ENCODE data around the gene ZFP62.
A peak's percentile ranks its signal among the peaks of the same experiment; 100 is the strongest.
"Not testable (repeated sequence)": the region's sequence is repeated elsewhere in the genome, so short reads cannot be mapped to it uniquely, and the experiment has no call there.

ZFP62 gene

DNA sequence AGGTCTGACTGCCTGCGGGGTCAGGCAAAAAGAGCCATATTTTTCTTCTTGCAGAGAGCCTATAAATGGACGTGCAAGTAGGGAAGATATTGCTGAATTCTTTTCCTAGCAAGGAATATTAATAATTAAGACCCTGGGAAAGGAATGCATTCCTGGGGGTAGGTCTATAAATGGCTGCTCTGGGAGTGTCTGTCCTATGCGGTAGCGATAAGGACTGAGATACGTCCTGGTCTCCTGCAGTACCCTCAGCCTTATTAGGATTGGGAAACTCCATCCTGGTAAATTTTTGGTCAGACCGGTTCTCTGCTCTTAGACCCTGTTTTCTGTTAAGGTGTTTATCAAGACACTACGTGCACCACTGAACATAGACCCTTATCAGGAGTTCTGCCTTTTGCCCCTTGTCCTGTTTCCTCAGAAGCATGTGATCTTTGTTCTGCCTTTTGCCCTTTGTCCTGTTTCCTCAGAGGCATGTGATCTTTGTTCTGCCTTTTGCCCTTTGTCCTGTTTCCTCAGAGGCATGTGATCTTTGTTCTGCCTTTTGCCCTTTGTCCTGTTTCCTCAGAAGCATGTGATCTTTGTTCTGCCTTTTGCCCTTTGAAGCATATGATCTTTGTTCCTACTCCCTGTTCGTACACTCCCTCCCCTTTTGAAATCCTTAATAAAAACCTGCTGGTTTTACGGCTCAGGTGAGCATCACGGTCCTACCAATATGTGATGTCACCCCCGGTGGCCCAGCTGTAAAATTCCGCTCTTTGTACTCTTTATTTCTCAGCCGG lies 32.1 kb downstream of the ZFP62 start:
- not testable (repeated sequence) for DNase-seq

GRCh38 chr5:180827374-180827773 lies 33.7 kb downstream of the ZFP62 start:
- DNase-seq, result not testable (repeated sequence)

DNA sequence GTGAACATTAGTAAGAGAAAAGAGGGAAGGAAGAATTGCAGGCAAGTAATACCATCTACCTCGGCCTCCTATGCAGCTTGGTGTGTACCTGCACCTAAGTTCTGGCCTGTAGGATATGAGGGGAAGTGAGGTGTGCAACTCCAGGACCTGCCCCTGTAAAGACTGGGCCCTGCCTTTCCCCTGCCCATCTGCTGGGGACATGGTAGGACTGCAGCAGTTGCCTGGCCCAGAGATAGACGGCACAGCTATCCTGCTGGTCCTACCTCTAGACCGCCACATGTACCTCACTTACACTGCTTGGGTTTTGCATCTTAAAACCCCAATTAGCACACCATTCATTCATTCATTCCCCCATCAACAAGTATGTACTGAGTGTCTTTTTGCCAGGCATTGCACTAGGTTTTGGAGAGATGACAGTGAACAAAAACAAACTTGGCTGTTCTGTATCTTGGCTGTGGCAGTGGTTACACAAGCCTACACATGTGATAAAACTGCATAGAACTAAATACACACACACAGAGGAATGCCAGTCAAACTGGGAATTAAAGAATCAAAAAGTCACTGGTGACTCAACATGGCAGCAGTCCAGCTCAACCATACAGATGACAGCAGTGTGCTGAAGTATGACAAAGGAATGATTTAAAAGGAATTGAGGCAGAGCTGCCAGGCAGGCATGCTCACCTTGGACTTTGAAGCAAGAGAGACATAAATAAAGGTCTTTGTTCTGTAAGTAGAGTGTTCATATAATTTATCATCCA lies 35.1 kb downstream of the ZFP62 start:
- no peak for DNase-seq

GRCh38 chr5:180824630-180825476 lies 36.2 kb downstream of the ZFP62 start:
- no peak for DNase-seq

DNA sequence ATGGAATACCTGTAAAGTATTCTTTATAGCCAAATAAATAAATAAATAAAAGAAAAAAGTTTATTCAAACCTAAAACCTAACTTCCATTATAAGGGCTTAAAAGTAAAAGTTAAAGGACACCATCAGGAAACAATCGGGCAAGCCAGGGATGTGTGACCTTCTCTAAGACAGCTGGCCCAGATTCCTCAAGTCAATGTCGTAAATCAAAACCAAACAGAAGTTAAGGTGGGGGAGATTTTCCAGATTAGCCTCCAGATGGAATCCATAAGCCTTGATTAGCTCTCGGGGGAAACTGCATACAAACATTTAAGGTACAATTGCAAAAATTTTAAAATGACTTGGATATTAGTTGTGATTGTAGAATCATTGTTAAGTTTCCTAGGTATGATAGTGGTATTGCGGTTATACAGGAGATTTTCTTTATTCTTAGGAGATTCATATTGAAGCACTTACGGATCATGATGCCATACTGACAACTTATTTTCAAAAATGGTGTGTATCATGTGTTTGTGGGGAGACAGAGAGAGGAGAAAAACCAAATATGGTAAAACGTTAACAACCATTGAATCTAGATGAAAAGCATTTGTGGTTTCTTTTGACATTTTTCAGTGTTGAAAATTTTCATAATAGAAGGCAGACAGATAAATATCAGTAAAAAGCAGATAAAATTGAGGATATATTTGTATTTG lies 37.0 kb downstream of the ZFP62 start:
- no peak for DNase-seq

DNA sequence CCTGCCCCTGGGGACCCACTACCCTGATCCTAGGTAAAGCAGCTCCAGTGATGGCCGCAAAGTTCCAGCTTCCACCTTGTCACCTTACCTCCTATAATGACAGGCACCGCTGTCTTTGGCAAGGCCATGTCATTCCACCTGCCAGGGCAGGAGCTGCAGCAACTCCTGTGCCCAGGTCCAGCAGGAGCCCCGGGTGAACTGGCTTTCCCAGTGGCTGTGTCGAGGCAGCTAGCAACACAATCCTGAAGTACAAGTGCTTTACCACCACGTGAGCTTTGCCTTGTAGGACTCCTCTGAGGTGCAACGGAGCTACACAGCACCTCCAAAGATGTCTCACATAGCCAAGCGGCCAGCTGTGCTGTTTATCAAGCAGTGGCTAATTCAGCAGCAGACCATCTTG lies 37.7 kb downstream of the ZFP62 start:
- DNase-seq, result no peak

DNA sequence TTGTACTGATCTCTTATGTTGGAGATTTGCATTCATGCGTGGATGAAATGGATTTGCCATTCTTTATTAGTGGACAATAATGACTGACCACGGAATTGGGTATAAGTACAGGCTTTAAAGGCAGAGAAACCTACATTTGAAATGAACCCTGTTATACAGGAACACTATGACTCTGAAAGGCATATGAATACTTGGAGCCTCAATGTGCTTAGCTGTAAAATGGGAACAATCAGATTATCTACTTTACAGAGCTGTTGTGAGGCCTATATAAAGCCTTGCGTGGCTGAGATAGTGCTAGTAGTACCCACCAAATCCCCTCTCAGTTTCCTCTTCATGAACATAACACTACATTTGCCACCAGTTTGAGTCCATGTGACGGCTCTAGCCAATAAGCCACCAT lies 39.5 kb downstream of the ZFP62 start:
- no peak for DNase-seq

DNA sequence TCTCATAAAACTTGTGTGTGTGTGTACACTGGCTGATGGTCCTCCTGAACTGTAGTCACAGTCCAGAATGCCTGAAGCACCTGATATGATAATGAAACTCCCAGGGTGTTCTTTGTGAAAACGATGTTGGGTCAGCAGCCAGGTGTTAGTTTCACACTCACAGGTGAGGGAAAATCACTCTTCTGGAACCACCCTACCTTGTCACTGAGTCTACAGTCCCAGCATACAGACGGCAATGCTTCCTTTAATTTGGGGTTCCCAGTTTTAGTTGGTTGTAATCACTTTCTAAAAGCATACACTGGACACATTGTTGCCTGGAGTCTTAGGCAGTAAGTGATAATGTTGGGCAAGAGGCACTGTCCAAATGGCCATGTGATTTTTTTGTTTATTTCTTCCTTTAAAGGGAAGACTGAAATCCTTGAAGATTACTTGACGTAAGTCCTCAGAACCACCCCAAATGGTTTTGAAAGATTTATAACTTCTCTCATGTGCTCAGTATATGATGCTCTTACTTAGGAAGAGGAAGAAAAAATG lies 40.2 kb downstream of the ZFP62 start:
- no peak for DNase-seq

DNA sequence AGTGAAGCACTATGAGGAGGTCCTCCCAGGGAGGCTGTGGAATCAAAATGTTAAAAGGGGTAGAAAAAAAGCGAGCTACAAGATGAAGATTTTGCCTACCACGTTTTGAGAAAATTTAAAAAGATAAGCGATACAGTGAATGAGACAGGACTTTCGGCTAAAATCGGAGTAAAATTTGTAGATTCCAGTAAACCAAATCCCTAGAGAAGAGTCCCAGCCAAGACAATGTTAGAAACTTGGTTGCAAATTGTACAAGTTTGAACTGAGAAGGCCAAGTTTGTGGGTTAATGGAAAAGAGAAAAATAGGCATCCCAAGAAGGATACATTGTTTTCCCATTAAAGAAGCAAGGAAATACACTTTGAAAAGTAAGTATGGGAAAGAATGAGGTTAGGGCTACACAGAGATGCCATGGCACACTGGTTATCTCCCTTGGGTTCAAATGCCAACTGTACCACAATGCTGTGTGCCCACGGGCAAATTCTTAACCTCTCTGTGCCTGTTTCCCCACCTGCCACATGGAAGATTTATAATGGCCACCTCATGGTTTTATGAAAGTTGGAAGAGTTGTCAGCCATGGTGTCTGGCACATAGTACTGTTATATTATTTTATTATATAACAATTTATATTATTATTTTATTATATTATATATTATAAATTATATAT lies 42.3 kb downstream of the ZFP62 start:
- no peak for DNase-seq

GRCh38 chr5:180817893-180818674 lies 43.0 kb downstream of the ZFP62 start:
- DNase-seq, result no peak

DNA sequence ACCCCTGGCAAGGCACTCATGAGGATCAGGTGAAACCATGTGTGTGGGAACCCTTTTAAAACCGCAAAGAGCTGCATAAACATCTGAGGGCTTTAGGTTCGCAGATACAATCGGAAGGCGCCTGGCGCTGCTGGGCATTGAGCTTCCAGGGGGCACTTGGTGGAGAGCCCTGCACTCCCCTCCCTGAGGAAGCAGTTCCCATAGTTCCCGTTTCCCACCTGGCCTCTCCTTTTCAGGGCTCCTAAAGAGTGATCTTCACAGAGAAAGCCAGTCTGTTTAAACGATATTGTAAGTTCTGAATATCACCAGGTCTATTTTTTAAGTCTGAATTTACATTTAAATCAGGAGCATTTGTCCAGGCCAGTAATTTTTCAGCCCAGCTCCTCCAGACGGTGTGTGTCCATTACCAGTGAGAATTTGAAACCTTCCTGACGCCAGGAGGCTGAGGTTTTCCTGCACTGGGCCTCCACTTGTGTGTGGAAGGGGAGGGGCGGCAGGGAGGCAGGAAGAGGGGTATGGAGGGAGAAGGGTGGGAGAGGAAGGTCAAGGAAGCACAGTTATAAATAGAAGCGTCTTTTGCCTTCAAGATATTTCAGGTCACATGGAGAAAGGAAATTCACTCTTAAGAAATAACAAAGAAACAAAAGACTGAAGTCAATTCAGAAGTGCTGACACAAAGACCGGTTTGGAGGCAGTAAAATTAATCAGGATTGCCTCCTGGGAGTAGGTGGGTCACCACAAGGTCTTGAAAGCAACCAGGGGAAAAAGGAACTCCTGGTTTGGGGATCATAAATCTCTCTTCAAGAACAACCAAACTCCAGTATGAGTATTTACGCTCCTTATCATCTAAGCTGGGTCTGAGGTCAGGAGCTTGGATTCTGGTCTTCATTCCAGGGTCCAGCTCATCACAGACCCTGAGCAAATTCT lies 44.2 kb downstream of the ZFP62 start:
- peak; percentile 27 for DNase-seq

GRCh38 chr5:180815293-180815917 lies 45.7 kb downstream of the ZFP62 start:
- DNase-seq, result no peak

DNA sequence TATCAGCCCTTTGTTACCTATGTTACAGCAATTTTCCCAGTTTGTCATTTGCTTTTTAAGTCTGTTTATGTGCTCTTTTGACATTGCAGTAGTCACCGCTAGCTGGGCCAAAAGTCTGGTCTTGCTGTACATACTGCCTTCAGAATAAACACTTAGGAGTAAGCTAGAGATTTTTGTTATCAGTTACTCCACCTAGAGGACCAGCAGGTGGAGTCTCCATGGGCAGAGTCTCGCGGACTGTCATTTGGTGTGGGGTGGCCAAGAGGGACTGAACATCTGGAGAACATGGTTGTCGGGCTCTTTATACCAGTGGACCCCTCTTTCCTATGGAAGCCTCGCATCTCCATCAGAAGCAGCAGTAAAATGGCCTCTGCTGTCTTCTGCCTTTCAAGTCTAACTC lies 47.7 kb downstream of the ZFP62 start:
- DNase-seq, result no peak

DNA sequence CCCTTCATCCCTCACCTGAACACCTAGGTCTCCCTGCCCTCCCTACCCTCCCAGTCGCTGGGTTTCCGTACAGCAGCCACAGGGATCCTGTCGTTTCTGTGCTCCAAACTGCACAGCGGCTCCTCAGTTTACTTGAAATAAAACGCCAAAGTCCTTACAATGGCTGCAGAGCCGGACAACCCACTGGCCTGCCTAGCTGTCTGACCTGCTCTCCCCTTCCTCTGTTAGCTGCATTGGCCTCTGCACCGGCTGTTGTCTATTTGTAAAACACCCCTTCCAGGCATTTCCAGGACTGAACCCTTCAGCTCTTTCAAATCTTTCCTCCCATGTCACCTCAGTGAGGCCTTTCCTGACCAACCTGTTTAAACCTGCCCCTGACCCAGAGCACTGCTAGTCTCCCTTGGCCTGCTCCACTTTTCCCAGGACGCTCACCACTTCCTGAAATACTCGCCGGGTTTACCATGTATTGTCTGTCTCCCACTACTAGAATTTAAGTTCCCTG lies 49.4 kb downstream of the ZFP62 start:
- no peak for DNase-seq

DNA sequence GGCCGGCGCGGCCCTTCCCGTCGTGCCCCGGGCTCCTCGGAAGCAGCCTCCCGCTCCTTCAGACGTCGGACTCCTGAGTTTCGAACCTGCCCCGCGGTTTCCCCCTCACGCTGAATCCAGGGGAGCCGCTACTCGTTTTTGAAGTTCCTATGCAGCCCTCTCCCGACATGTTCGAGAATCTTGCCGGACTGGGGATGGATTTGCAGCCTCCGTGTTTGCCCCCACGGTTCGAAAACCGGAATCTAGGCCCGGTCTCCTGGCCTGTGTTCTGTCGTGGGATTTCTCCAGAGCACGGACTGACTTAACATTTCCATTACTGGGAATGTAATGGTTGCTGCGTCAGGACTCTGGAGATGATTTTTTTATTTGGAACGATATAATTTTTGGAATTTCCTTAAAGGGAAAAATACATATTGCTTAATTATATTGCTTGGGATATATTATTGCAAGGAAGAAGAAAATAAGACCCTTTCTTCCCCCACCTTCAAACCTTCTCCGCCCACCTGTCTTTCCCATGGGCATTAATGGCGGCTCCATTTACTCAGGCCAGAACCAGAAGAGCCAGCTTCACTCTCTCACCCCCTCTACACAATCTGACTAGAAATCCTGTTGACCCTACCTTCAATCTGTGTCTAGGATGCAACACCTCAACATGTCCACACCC lies 50.0 kb downstream of the ZFP62 start:
- no peak for DNase-seq

GRCh38 chr5:180810210-180810958 lies 50.7 kb downstream of the ZFP62 start:
- DNase-seq, result peak; percentile 62

DNA sequence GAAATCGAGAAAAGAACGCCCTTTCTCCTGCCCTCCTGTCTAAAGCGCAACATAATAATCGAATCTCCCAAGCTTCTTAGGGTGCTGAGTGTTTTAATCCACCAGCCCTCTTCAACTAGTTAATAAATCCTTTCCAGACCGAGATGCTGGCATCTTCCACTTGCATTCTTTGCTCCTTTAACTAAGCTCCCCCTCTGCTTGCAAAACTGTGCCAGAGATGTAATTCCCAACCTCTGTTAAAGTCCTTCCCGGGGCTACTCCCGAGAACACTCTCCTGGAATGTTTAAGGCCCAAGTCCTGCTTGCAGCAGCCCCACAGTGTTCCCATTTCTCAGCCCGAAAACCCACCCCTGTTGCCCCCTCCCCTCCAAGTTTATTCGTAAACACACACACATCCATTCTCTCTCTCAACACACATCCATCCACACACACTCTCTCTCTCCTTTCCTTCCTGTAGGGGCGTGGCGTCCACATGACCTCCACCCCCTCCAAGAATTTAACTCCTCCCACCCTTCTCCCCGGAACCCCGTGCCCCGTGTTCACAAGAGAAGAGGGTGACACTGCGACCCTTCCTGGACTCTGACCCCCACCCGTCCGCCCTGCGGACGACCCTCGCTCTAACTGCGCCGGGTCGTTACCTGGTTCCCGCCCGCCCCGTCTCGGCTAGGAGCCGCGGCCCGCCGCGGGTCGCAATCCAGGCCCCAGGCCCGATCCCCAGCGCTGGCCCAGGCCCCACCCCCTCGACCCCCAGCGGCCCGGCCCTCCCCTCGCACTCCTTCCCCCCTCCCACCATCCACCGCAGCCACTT lies 51.5 kb downstream of the ZFP62 start:
- peak; percentile 82 for DNase-seq

Measured in NCI-H510A (cell line).